Esophagus muscularis mucosa (tissue), 3 donors: ENCODE results near the gene KRT23.

Experiments
- CTCF ChIP-seq, 3 experiments: fragments of 200-600 bp in 2 of 3; fragments of 450-650 bp in 1 of 3; sonication (generic) in 2 of 3; IDR thresholded peaks; one replicate each; pipeline ENCODE4 v1.5.1; 2017 to 2019; ENCODE audit warnings: antibody characterized with exemption in 3 of 3, mild to moderate bottlenecking in 2 of 3, moderate library complexity in 1 of 3
- POLR2A ChIP-seq: fragments of 450-650 bp; IDR thresholded peaks from one replicate; pipeline ENCODE4 v1.6.1; 2017; ENCODE audit warnings: antibody characterized with exemption, moderate library complexity, mild to moderate bottlenecking, low read depth

- TF ChIP-seq POLR2A: no peak
- TF ChIP-seq CTCF (IDR thresholded peaks at IDR 0.05): no peak
Observed at GRCh38 chr17:40937384-40937819, at the start of gene KRT23.
